ENCODE data around the gene TGM5. TPM values are rescaled to one million over a fixed set of nuclear protein-coding genes. Genes with fewer than 3 reads are reported as not detected.

Gene TGM5
- total and polyA plus RNA-seq, 11 donors = 1.2 TPM; not detected in 10

DNA sequence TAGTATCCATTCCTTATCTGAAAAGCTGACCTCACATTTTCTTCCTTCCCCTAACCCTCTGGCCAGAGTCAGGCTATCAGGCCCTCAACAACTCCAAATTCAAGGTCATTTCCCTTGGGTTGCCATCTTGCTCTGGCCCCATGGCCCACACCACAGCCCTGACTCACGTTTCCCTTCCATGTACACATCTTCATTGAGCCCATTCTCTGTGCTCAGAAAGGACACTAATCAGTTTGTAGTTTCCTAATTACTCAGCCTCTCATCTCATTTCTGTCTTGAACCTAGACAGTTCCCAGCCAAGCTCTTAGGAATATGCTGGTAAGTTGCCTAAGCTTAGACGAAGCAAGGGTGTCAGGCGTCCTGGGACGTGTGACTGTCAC, 14.9 kb downstream of the TGM5 start:
- DNase-seq (no peak), ATAC-seq (no peak)
- Histone ChIP-seq H3K27me3 (peaks cover 0 to 2% (median 0%) of the 10 kb centered on the region in 9 donors), H3K36me3 (no peaks in the 10 kb centered on the region), H3K9me3 (no peaks in the 10 kb centered on the region), H3K4me1 (no peaks in the 10 kb centered on the region), H3K4me3 (no peak overlapping the region), H3K27ac (no peak overlapping the region)
- 73 to 91% (median 83%) methylated on average over 4 of the region's 4 CpGs for WGBS, 4 donors
- TF ChIP-seq POLR2A (IDR thresholded peaks at IDR 0.05) (no peak), CTCF (IDR thresholded peaks at IDR 0.05) (no peak)
- intact Hi-C loops (cut with DNase I) = no loop called here

- Histone ChIP-seq H3K27me3 (peaks cover 0 to 2% (median 0%) of the 10 kb centered on the region in 9 donors), H3K4me1 (no peaks in the 10 kb centered on the region), H3K9me3 (no peaks in the 10 kb centered on the region), H3K27ac (no peak overlapping the region), H3K4me3 (no peak overlapping the region), H3K36me3 (no peaks in the 10 kb centered on the region)
- DNase-seq (no peak), ATAC-seq (no peak)
- WGBS, 4 donors = 84 to 89% (median 88%) methylated on average over 8 of the region's 8 CpGs
- intact Hi-C loops (cut with DNase I) = no loop called here
- no peak for TF ChIP-seq CTCF (IDR thresholded peaks at IDR 0.05)
- no peak for TF ChIP-seq POLR2A (IDR thresholded peaks at IDR 0.05)
Measured at GRCh38 chr15:43251185-43251870, 15.4 kb downstream of the TGM5 start.

DNA sequence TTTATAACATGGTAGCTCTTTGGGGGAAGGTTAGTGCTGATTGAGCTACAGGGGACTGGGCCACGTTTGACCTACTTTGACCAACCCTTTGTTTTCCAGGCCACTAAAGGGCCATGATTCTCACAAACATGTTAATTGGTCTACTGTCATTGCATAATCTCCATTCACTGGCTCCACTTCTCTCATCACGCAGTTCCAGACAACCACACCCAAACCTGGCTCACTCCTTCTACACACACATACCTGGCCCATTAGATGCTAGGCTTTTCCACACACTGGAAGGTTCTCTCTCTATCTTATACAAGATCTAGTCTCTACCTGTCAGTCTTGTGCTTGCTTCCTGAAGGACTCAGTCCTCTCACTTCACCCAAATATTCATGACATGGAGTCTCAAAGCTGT, 15.9 kb downstream of the TGM5 start:
- Histone ChIP-seq H3K27me3 (peaks cover 0 to 2% (median 0%) of the 10 kb centered on the region in 9 donors), H3K9me3 (no peaks in the 10 kb centered on the region), H3K4me1 (no peaks in the 10 kb centered on the region), H3K27ac (no peak overlapping the region), H3K4me3 (no peak overlapping the region), H3K36me3 (no peaks in the 10 kb centered on the region)
- intact Hi-C loops (cut with DNase I) = no loop called here
- ATAC-seq (no peak), DNase-seq (no peak)
- 72 to 80% (median 76%) methylated on average over 2 of the region's 2 CpGs for WGBS, 4 donors
- TF ChIP-seq CTCF (IDR thresholded peaks at IDR 0.05) (no peak), POLR2A (IDR thresholded peaks at IDR 0.05) (no peak)

DNA sequence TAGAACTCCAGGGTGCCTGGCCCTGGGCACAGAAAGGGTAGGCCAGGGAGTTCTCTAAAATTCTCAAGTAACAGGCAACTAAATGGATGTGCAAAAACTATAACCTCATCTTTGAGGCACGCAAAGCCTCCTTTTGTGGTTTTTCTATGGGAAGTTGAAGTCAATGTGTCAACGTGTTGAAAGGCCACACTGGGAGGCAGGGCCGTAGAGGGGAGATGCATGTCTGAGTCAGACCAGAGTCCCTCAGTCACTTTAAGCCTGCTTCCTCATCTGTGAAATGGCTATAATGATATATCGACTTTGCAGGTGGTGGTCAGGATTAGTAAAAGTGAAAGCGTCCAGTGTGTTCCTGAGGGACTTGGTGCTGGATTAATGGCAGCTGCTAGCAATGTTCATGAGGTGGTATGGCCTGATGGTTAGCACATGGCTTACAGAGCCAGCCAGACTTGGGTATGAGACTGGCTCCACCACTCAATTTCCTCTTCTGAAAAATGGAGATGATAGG, 17.0 kb downstream of the TGM5 start:
- WGBS, 4 donors = 51 to 58% (median 55%) methylated on average over 5 of the region's 5 CpGs

More for the DNA sequence above, 17.0 kb downstream of the TGM5 start:
- no peak for DNase-seq
- intact Hi-C loops (cut with DNase I) = no loop called here
- no peaks in the 10 kb centered on the region for H3K4me1 ChIP-seq
- peaks cover 0 to 2% (median 0%) of the 10 kb centered on the region in 9 donors for H3K27me3 ChIP-seq
- H3K36me3 ChIP-seq = no peaks in the 10 kb centered on the region
- H3K27ac ChIP-seq = no peak overlapping the region
- ATAC-seq = no peak
- TF ChIP-seq POLR2A (IDR thresholded peaks at IDR 0.05) = no peak
- TF ChIP-seq CTCF (IDR thresholded peaks at IDR 0.05) = no peak
- H3K4me3 ChIP-seq = no peak overlapping the region
- H3K9me3 ChIP-seq = no peaks in the 10 kb centered on the region

Measured in heart left ventricle (tissue), 16 donors.